HG03139 (cell line): ENCODE results near the gene CSTB.

Experiments used
- ATAC-seq: cut with Tn5 transposase; IDR thresholded peaks from one replicate; pipeline ENCODE4 v1.9.1; 2021; ENCODE audit not compliant: unreplicated experiment

The CSTB gene

DNA sequence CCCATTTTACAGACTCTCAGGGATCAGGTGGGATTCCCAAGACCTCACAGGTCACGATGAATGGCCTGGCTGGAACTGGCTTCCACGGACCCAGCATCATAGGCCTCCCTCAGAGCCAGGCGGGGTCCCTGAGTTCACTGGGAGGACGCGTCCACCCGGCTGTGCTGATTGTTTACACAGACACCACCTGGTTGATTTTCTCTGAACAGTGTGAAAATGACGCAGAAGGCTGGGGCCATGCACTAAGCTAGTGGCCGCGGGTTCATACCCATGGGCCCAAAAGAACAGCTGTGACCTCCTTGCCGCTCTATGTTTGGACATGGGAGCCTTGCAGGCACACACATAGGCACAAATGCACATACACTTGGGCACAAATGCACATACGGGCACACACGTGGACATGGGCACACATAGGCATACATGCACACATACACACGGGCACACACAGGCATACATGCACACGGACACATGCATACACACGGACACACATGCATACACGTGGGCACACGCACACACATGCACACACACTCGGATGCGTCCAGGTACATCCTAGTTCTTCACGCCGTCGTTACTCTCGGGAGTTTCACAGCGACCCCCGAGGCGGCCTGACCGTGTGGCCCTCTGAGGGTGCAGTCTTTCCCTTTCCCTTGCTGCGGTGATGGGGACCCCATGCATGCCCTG lies 23.2 kb downstream of the CSTB start:
- ATAC-seq, result no peak

DNA sequence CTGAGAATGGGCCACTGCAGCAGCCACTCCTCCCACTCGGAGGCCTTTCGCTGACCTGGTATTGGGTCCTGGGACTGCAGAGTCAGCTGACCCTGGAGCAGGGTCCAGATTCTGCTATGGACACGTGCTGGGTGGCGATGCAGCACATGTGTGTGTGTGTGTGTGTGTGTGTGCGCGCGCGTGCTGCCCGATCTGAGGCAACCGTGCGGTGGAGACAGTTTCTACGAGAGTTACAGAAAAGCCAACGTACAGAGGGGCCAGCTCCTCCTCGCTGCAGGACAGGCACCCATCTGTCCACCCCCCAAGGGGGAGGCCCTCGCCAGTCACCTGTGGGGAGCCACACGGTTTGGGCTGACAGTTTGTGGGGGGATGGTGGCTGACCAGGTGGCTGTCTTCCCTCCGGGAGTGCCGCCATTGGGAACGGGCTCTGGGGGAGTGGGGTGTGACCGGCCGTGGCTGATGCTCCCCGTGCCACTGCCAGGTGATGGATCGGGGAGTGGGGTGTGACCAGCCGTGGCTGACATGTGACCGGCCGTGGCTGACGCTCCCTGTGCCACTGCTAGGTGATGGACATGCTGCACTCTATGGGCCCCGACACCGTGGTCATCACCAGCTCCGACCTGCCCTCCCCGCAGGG lies 24.0 kb downstream of the CSTB start:
- no peak for ATAC-seq

DNA sequence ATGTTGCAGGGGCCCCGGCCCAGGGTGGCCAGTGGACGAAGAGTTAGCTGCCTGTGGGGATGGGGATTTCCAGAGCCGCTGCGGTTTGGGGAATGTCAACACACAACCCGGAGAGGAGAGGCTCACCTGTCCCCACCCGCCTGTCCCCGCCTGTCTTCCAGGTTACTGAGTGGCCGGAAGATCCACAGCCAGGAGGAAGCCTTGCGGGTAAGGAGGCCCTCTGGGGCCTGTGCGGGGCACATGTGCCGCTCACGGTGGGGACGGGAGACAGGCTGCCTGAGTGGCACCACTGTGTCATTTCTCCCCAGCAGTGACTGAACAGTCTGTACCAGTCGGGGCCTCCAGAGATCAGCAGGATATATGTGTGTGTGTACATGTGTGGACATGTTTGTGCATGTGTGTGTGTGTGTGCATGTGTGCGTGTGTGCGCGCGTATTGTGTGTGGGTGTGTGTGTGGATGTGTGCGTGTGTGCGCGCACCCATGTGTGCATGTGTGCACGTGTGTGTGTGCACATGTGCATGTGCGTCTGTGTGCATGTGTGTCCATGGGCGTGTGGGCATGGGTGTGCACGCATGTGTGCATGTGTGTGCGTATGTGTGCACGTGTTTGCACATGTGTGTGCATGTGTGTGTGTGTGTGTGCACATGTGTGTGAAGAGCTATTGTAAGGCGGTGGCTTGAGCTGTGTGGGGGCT lies 25.6 kb downstream of the CSTB start:
- no peak for ATAC-seq

DNA sequence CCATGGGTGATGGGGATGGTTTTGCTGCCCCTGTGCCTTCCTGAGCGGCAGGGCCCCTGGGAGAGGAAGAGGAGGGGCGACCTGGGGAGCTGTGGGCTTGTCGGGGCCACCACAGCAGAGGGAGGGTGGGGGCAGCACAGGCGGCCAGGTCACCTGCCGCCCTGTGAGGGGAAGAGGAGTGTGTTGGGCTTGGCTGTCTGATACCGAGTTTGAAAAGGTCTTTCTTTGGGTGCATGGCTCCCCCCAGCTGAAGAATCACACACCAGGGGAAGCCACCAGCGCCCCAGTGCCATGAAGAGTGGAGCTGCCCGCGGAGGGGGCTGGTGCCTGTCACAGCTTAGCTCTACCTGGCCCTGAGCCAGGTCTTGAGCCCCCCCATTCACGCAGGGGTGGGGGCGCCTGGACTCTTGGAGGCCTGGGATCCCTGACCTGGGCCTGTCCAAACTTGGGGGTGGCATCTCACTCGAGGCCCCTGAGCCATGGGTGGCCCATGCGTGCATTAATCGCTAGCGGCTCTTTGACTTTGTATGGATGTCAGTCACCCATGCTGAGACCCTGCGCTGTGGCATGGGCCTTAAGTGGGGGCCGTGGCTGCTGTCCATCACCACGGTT lies 26.4 kb downstream of the CSTB start:
- no peak for ATAC-seq

DNA sequence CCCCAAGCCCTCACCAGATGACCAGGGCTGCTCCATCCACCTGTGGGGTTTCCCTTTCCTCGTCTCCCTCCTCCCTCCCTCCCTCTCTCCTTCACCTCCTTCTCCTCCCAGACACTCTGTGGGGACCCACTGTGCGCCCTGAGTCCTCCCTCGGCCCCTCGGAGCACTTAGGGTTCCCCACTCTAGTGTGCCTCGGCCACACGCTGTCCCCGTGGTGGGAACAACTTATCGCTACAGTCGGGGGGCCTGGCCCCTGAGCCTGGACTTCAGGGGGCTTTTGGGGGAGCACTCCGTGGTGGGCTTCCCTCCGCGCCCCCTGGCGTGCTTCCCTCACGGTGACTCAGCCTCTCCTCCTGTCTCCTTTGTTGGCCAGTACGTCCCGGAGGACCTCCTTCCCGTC lies 27.5 kb downstream of the CSTB start:
- no peak for ATAC-seq

DNA sequence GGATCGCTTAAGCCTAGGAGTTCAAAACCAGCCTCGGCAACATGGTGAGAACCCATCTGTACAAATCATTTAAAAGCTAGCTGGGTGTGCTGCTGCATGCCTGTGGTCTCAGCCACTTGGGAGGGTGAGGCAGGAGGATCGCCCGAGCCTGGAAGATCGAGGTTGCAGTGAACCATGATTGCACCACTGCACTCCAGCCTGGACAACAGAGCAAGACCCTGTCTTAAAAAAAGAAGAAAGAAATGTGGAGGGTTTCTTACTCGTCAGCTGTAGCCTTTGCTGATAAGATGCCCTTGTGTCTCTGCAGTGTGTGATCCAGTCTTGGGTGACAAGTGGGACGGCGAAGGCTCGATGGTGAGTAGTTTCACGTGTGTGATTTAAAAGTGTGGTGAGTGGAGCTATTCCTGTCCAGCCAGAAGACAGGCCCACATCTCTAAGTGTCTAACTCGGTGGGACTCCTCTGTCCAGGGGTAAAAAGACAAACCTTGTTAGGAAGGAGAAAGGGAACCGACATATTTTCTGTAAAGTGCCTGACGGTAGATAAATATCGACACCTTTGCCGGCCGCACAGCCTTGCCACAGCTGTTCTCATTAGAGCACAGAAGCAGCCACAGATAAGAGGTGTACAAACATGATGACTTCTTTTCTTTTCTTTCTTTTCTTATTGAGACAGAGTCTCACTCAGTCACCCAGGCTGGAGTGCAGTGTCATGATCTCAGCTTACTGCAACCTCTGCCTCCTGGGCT lies 30.2 kb downstream of the CSTB start:
- ATAC-seq, result no peak

DNA sequence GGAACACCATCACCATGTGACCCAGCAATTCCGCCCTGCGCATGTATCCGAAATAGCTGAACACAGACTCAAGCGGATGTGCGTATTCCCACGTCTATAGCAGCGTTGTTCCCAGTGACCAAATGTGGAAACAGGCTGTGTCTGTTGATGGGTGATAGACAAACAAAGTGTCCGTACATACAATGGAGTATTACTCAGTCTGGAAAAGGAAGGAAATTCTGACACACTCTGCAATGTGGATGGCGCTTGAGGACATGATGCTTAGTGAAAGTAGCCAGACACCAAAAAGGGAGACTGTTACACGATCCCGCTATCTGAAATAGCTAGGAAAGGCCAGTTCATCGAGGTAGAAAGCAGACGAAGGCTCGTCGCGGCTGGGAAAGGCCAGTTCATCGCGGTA lies 31.4 kb downstream of the CSTB start:
- ATAC-seq, result no peak

DNA sequence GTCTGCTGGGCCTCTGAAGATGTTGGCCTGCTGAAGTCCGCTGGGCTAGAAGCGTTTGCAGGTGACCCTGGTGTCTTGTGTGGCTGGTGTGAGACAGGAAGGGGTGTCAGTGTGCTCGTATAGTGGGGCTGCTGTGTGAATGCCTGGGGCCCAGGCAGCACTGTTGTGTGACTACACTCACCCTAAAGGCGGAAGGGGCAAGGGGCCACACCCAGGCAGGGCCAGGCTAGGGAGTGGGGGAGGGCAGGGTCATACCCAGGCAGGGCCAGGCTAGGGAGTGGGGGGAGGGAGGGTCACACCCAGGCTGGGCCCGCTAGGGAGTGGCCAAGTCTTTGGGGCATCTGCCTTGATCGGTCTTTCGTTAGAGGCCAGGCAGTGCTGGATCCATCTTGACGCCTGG lies 32.2 kb downstream of the CSTB start:
- no peak for ATAC-seq

DNA sequence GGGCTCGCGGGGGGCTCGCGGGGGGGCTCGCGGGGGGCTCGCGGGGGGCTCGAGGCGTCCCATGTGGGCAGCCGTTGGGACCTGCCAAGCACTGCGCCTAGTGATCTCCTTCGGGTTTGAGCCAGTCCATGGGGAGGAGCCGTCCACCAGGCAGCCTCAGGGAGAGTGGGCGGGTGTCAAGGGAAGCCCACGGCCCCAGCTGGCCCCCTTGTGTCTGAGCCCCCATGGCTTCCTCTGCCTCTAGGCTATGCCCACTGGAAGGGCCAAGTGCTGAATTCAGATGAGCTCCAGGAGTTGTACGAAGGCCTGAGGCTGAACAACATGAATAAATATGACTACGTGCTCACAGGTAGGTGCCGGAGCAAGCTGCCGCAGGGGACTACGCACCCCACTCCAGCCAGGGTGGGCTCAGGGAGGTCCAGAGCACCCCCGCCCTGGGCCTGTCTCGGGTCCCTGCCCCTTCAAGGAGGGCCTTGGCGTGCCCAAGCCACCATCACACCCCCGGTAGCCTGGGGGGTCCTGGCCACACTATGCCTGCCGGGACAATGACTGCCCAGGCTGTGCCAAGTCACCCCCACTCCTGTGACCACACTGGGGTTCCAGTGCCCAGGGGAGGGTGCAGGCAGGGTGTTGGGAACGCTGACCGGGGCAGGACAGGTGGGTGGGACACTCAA lies 34.5 kb downstream of the CSTB start:
- no peak for ATAC-seq

DNA sequence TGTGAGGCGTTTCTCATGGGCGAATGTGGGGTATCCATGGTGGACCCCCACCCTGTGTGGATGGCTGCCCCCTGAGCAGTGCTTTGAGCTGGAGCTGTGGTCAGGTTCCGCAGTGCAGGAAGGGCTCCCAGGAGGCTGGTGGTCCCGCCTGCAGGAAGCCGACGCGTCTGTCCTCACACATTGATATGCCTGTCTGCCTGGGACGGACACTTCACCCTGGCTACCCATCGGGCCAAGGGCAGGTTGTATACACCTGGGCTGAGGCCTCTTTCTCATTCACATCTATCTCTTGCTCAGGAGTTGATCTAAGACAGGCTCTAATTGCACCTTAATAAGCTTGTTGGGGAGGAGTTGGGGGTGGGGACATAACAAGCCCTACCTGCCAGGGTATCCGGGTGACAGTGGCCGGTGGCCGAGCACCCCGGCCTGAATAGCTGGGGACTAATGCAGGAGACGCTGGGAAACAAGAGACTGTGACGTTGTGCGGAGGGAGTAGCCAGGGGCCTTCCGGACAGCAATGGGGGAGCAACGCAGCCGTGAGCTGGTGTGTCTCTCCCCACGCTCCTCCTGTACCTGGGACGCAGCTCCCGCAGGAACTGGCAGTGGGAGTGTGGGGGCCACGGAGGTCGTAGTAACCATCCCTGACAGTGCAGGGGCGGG lies 35.5 kb downstream of the CSTB start:
- ATAC-seq, result no peak

DNA sequence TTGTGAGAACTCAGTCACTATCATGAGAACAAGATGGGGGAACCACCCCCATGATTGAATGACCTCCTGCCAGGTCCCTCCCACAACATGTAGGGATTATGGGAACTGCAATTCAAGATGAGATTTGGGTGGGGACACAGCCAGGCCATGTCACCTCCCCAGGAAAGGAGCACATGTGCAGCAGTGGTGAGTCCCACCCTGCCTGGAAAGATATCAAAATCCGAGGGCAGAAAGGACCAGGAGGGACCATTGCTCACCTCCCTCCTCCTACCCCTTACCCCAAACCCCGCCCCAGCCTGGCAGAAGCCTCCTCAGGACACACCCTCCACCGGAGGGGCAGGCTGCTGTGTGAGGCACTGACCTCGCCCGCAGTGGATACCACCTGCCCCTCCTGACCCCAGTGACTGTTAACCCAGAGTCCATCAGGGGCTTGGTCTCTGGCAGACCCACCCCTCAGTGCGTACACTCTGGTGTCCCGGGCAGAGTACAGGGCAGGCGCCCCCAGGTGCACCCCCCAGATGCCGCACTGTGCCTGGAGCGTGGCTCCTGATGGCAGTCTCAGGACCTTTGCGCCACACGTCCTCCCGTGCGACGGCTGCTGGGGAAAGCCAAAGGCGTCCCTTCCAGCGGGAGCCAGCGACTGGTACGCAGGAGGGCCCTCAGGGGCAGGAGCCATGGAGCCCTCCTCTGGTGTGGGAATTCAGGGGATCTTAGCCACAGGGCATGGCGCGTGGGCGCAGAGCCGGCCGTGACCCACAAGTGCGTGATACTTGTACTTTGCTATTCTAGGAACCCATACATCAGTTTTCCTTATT lies 36.3 kb downstream of the CSTB start:
- ATAC-seq, result no peak

DNA sequence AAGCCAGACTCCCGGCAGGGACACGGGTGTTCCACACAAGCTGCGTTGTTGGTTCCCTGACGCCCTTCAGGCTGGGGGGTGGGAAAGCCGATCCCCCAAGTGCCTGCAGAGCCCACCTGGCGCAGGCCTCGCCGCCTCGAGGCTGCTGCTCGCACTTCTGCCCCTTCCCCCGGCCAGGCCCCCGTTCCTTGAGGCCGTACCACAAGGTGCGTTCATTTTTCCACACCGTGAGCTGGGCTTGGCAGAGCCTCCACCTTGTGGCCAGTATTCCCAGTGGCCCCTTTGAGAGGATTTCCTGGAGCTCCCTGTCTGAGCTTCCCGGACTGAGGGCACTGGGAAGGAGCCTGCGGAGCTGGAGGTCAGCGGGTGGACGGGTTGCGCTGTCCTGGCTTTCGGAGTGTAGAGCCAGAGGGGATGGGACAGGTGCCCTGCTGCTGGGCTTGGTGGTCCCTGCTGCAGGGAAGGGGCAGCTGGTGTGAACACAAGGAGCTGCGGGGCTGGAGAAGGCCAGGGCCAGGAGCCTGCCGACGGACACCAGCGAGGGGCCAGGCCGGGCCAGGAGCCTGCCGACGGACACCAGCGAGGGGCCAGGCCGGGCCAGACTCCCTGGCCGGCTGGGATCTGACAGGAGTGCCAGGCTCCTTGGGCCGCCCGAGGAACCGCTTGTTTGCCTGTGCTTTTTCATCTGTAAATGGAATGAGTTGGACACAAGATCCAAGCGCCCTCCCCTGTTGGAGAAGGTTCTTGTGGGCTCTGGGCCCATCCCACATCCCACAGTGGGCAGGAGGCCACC lies 38.8 kb downstream of the CSTB start:
- ATAC-seq, result no peak

DNA sequence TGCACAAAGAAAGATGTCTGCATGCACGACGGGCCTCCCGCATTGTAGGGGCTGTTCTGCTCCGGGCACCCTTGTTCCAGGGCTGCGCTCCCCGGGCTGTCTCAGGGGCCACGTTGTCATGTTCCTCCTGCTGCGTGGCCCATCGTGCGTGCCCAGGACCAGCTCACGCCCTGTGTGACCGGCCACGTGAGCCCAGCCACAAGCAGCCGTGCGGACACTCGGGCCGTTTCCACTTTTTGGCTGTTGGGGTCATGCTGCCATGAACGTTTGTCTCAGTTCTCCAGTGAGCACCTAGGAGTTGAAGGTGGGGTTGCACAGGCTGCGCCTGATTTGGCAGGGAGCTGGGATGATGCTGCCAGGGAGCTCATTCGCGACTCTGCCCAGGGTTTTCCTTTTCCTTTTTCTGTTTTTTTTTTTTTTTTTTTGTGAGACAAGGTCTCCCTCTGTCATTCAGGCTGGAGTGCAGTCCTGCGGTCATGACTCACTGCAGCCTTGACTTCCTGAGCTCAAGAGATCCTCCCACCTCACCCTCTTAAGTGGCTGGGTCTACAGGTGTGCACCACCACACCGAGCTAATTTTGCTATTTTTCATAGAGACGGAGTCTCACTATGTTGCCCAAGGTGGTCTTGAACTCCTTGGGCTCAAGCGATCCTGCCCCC lies 39.8 kb downstream of the CSTB start:
- no peak for ATAC-seq

DNA sequence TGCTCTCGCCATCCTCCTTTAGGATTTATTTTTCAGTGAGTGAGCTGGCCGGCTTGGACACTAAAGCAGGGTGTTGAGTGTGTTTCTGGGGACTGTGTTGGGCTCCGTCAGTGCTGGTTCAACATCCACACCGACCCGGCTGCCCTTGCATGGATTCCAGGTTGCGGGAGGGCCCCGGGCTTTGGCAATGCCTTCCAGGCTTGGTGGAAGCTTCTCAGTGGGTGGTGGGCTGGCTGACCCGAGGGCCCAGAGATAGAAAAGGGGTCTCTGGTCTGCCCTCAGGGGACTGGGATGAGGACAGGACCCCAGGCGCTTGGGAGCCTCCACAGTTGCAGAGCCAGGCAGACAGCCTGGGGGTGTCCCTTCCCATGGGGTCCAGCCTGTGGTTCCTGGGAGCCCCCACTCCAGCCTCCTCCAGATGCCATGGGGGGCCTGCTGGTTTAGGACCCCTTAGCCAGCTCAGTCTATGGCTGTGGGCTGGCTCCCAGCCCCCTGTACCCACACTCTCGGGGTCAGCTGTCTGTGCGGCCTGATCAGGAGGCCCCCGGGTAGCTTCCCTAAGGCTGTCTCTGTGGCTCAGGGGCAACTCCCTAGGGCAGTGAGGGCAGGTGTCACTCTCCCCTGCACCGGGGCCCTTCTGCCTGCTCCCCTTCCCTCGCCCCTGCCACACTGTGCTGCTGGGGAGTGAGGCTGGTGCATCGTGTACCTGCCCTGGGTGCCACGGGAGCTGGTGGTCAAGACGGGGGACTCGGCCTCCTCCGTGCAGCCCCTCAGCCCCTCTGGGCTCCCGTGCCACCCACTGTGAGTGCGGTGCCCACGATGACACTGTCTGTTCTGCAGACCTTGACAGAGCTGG lies 40.6 kb downstream of the CSTB start:
- no peak for ATAC-seq

DNA sequence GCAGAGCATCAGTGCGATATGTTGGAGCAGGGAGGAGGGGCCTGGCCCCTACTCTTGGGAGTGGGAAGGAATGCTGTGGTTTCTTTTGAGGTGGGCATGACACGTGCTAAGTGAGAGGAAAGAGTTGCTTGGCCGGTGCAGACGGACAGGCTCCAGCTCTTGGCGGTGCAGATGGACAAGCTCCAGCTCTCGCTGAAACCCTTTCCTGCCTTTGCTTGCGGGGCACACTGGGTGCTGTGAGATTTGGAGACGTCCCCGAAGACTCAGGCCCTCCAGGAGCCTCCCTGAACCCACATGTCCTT lies 41.2 kb downstream of the CSTB start:
- ATAC-seq, result no peak

DNA sequence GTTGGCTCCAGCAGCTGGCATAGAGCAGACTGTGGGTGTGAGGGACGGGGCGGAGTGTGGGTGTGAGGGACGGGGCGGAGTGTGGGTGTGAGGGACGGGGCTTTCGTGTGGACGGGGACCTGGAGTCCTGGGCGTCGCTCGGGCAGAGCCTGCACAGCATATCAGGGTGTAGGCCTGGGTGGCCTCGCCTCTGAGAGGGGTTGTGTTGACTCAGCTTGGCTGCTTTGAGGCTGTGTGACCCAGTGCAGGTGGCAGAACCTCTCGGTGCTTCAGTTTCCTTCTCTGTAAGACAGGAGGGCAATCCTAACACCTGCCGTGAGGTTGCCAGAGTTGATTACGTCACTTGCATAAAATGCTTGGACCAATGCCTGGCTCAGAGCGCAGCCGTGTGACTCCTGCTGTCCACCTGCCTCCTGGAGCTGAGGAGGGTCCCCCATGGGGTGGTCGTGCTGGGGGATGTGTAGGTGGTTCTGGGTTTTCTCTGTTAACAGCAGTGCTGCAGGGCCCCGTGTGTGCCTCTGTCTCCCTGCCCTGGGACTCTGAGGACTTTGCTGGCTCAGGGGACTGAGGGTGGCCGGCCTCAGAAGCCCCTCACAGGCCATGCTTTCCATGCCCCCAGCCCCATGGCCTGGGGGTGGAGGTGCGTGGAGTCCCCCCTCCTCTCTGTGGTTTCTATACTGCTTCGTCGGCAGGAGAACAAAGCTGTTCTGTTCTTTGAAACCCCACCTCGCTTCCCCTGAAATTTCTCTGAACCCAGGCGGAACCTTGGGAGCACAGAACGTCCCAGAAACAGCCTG lies 41.8 kb downstream of the CSTB start:
- ATAC-seq, result no peak
